ENCODE results near the gene C19orf44.

DNA sequence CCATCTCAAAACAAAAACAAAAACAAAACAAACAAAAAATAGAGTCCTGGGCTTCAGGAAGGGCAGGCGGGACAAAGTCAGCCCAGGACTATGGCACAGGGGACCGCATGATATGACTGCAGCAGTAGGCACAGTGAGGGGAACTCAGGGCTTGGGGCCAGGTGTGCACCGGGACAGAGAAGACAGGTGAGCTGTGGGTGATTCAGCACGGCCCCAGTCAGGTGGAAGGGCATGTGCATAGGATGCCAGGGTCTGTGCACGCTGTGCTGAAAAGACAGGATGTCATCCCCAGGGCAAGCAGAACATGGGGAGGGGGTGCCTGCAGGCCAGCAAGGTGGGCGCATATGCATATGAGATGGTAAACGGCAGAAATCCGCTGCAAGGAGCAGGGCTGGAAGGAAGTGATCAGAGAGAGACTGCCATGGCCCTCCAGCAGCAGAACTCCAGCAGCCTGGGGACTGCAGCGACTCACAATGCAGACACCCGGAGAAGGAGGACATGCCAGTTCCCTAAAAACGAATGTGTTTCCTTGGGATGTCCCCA lies 39.5 kb upstream of the C19orf44 start:
- TF ChIP-seq, protein P1, sequence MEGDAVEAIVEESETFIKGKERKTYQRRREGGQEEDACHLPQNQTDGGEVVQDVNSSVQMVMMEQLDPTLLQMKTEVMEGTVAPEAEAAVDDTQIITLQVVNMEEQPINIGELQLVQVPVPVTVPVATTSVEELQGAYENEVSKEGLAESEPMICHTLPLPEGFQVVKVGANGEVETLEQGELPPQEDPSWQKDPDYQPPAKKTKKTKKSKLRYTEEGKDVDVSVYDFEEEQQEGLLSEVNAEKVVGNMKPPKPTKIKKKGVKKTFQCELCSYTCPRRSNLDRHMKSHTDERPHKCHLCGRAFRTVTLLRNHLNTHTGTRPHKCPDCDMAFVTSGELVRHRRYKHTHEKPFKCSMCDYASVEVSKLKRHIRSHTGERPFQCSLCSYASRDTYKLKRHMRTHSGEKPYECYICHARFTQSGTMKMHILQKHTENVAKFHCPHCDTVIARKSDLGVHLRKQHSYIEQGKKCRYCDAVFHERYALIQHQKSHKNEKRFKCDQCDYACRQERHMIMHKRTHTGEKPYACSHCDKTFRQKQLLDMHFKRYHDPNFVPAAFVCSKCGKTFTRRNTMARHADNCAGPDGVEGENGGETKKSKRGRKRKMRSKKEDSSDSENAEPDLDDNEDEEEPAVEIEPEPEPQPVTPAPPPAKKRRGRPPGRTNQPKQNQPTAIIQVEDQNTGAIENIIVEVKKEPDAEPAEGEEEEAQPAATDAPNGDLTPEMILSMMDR (IDR thresholded peaks at IDR 0.05; ENCODE audit: low read depth, low read length), result no peak
- TF ChIP-seq EZH2phosphoT487 (IDR thresholded peaks at IDR 0.05; ENCODE audit: low read depth), result no peak

All from OCI-LY3 (cell line).